Measurements from ENCODE around the gene MYH2.

MYH2 gene

GRCh38 chr17:10532026-10532425 lies 17.4 kb downstream of the MYH2 start:
- peaks cover 9% of the 10 kb centered on the region for H3K27me3 Mint-ChIP-seq
- no peaks in the 10 kb centered on the region for H3K36me3 Mint-ChIP-seq (ENCODE audit: low read depth)
- no peak for DNase-seq
- no peak overlapping the region for H3K27ac Mint-ChIP-seq
- H3K9me3 Mint-ChIP-seq: no peaks in the 10 kb centered on the region
- no peak overlapping the region for H3K4me3 Mint-ChIP-seq
- H3K4me1 Mint-ChIP-seq (ENCODE audit: low read depth): no peaks in the 10 kb centered on the region

DNA sequence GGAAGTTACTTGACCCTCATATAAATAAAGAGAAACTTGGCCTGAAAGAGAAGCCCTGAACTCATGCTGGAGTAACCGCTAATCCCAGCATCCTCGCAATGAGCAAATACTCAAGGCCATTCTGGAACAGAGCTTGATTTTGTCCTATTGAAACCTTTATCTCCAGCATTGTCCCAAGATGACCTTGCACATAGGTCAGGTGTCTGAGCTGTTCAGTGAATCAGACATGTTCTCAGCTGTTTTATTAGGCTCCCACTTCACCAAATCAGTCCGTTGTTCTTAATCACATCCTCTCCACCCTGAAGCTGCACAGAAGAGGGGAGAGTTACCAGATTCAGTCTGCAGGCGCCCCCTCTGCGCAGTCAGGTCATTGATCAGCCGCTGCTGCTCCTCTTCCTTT lies 22.0 kb downstream of the MYH2 start:
- no peaks in the 10 kb centered on the region for H3K4me1 Mint-ChIP-seq (ENCODE audit: low read depth)
- H3K36me3 Mint-ChIP-seq (ENCODE audit: low read depth): no peaks in the 10 kb centered on the region
- no peak for DNase-seq
- H3K9me3 Mint-ChIP-seq: no peaks in the 10 kb centered on the region
- H3K4me3 Mint-ChIP-seq: no peak overlapping the region
- no peak overlapping the region for H3K27ac Mint-ChIP-seq
- H3K27me3 Mint-ChIP-seq: peaks cover 6% of the 10 kb centered on the region

GRCh38 chr17:10526517-10526916 lies 22.9 kb downstream of the MYH2 start:
- DNase-seq: no peak
- no peaks in the 10 kb centered on the region for H3K36me3 Mint-ChIP-seq (ENCODE audit: low read depth)
- H3K4me3 Mint-ChIP-seq: no peak overlapping the region
- no peak overlapping the region for H3K27ac Mint-ChIP-seq
- no peaks in the 10 kb centered on the region for H3K9me3 Mint-ChIP-seq
- H3K27me3 Mint-ChIP-seq: peaks cover 3% of the 10 kb centered on the region
- no peaks in the 10 kb centered on the region for H3K4me1 Mint-ChIP-seq (ENCODE audit: low read depth)

DNA sequence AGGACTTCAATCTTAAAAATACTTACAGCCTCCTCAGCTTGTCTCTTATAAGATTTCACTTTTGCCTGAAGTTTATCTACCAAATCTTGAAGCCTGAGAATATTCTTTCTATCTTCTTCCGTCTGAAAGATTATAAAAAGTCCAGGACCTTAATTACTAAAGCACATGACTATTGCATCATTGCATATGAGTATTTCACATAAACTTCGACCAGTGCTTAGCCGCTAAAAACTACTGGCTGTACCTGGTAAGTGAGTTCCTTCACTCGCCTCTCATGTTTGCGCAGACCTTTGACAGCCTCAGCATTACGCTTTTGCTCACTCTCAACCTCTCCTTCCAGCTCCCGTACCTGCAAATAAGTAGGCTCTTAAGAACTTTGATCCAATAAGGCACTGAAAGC lies 26.4 kb downstream of the MYH2 start:
- no peak for DNase-seq
- peaks cover 3% of the 10 kb centered on the region for H3K27me3 Mint-ChIP-seq
- H3K36me3 Mint-ChIP-seq (ENCODE audit: low read depth): no peaks in the 10 kb centered on the region
- no peak overlapping the region for H3K4me3 Mint-ChIP-seq
- H3K4me1 Mint-ChIP-seq (ENCODE audit: low read depth): no peaks in the 10 kb centered on the region
- H3K27ac Mint-ChIP-seq: no peak overlapping the region
- no peaks in the 10 kb centered on the region for H3K9me3 Mint-ChIP-seq

GRCh38 chr17:10521949-10522348 lies 27.5 kb downstream of the MYH2 start:
- DNase-seq: no peak
- Mint-ChIP-seq H3K4me3 (no peak overlapping the region), H3K9me3 (no peaks in the 10 kb centered on the region), H3K27ac (no peak overlapping the region), H3K36me3 (ENCODE audit: low read depth) (no peaks in the 10 kb centered on the region), H3K4me1 (ENCODE audit: low read depth) (no peaks in the 10 kb centered on the region), H3K27me3 (peaks cover 3% of the 10 kb centered on the region)

DNA sequence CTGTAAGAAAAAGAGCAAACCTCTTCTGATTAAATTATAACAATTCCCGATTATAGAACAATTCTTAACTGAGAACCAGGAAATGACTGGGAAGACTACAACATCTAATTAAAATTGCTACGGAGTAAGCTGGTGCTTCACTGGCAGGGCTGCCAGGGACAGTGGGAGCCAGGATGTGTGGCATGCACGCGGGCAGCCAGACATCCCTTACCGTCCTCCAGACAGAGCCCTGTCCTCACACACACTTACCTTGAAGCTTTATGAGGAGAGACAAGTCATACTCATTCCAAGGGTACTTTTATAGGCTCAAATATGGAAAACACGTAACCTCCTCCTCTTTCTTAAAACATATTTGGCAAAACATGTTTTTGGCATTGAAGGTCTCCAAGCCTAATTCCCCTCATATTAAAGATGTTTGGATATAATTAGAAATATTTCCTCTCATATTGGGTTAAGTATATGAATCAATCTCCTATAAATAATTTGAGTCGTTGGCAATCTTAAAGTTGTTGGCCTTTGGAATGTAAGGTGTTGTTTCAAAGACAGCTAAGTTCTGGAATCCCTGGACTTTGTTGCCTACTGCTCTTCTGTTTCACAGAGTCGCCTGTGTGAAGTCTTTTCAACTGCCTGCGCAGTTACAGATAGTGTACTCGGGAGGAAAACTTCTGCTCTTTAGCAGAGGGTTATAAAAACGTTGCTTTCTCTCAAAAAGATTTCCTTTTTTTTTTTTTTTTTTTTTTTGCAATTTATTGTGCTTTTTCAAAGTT lies 31.0 kb downstream of the MYH2 start, which contains the start of gene MYH1:
Gene MYH1, minus strand, starts transcription at position 272 of the 767 bp plus-strand sequence. CDS start 1,900 bp downstream, outside the sequence.
- H3K4me3 Mint-ChIP-seq: no peak within 1 kb of the TSS
- H3K9me3 Mint-ChIP-seq: no peaks in the 10 kb centered on the region
- no peak within 1 kb of the TSS for H3K27ac Mint-ChIP-seq
- no peak for DNase-seq
- no peaks in the 10 kb centered on the region for H3K4me1 Mint-ChIP-seq (ENCODE audit: low read depth)
- H3K36me3 Mint-ChIP-seq (ENCODE audit: low read depth): no peaks in the 10 kb centered on the region
- peaks cover 5% of the 10 kb centered on the region for H3K27me3 Mint-ChIP-seq

DNA sequence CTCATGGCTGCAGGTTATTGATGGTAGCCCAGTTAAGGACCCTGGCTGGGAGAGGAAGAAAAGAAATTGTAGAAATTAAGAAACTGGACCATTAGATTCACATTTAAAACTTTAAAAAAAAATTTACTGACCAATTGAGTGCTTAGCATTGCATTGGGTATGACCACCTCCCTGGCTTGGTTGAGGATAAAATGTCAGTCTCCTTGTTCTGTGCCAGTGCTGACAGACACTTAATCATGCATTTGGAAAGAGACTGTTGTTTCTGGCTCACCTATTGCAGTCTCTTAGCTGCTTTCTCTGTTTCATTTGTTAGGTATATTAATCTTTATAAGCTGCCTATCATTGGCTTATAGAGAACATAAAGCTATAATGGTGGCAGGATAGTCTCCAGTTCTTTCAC lies 32.8 kb downstream of the MYH2 start:
- no peak for DNase-seq
- Mint-ChIP-seq H3K27me3 (peaks cover 5% of the 10 kb centered on the region), H3K27ac (no peak overlapping the region), H3K4me3 (no peak overlapping the region), H3K4me1 (ENCODE audit: low read depth) (no peaks in the 10 kb centered on the region), H3K36me3 (ENCODE audit: low read depth) (no peaks in the 10 kb centered on the region), H3K9me3 (no peaks in the 10 kb centered on the region)

GRCh38 chr17:10516065-10516464 lies 33.4 kb downstream of the MYH2 start:
- DNase-seq: no peak
- Mint-ChIP-seq H3K9me3 (no peaks in the 10 kb centered on the region), H3K4me3 (no peak overlapping the region), H3K36me3 (ENCODE audit: low read depth) (no peaks in the 10 kb centered on the region), H3K27ac (no peak overlapping the region), H3K4me1 (ENCODE audit: low read depth) (no peaks in the 10 kb centered on the region), H3K27me3 (peaks cover 5% of the 10 kb centered on the region)

- no peak overlapping the region for H3K4me3 Mint-ChIP-seq
- no peaks in the 10 kb centered on the region for H3K9me3 Mint-ChIP-seq
- DNase-seq: no peak
- no peaks in the 10 kb centered on the region for H3K4me1 Mint-ChIP-seq (ENCODE audit: low read depth)
- H3K27me3 Mint-ChIP-seq: peaks cover 5% of the 10 kb centered on the region
- no peak overlapping the region for H3K27ac Mint-ChIP-seq
- no peaks in the 10 kb centered on the region for H3K36me3 Mint-ChIP-seq (ENCODE audit: low read depth)
These were observed 36.0 kb downstream of the MYH2 start for GRCh38 chr17:10513299-10514067.

- H3K4me1 Mint-ChIP-seq (ENCODE audit: low read depth): no peaks in the 10 kb centered on the region
- no peak overlapping the region for H3K27ac Mint-ChIP-seq
- no peak overlapping the region for H3K4me3 Mint-ChIP-seq
- no peak for DNase-seq
- peaks cover 7% of the 10 kb centered on the region for H3K27me3 Mint-ChIP-seq
- no peaks in the 10 kb centered on the region for H3K36me3 Mint-ChIP-seq (ENCODE audit: low read depth)
- H3K9me3 Mint-ChIP-seq: no peaks in the 10 kb centered on the region
These were observed 36.6 kb downstream of the MYH2 start for GRCh38 chr17:10512856-10513255.

GRCh38 chr17:10499950-10500349 lies 49.5 kb downstream of the MYH2 start:
- Mint-ChIP-seq H3K4me1 (ENCODE audit: low read depth) (no peaks in the 10 kb centered on the region), H3K27ac (no peak overlapping the region), H3K4me3 (no peak overlapping the region), H3K9me3 (no peaks in the 10 kb centered on the region), H3K36me3 (ENCODE audit: low read depth) (no peaks in the 10 kb centered on the region), H3K27me3 (peaks cover 2% of the 10 kb centered on the region)
- DNase-seq: no peak

DNA sequence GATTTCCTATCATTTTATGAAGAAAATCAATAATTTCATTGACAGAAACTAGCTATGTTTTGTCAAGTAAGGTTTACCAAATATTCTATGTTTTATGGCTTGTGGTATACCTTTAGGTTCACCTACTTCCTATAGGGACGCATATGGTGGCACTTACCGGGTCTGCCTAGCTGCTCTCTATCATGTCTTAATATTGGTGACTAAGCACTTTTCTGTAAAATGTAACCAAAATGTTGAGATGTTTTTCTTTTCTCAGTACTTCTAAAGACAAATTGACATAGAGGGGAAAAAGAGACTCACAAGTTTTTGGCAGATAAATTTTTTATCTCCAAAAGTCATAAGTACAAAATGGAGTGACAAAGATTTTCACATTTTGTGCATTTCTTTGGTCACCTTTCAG lies 57.5 kb downstream of the MYH2 start:
- Mint-ChIP-seq H3K27ac (no peak overlapping the region), H3K4me1 (ENCODE audit: low read depth) (no peaks in the 10 kb centered on the region), H3K27me3 (peaks cover 2% of the 10 kb centered on the region), H3K36me3 (ENCODE audit: low read depth) (no peaks in the 10 kb centered on the region), H3K9me3 (peaks cover 28% of the 10 kb centered on the region), H3K4me3 (no peak overlapping the region)
- DNase-seq: no peak

DNA sequence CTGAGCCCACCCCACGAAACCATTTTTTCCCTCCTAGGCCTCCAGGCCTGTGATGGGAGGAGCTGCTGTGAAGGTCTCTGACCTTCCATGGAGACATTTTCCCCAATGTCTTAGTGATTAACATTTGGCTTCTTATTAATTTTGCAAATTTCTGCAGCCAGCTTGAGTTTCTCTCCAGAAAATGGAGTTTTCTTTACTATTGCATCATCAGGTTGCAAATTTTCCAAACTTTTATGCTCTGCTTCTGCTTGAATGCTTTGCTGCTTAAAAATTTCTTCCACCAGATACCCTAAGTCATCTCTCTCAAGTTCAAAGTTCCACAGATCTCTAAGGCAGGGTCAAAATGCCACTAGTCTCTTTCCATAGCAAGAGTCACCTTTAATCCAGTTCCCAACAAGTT lies 67.2 kb downstream of the MYH2 start:
- no peak overlapping the region for H3K4me3 Mint-ChIP-seq
- no peak overlapping the region for H3K27ac Mint-ChIP-seq
- peaks cover 30% of the 10 kb centered on the region for H3K9me3 Mint-ChIP-seq
- H3K36me3 Mint-ChIP-seq (ENCODE audit: low read depth): no peaks in the 10 kb centered on the region
- H3K4me1 Mint-ChIP-seq (ENCODE audit: low read depth): no peaks in the 10 kb centered on the region
- no peaks in the 10 kb centered on the region for H3K27me3 Mint-ChIP-seq
- no peak for DNase-seq

GRCh38 chr17:10477701-10478100 lies 71.8 kb downstream of the MYH2 start:
- DNase-seq: no peak
- no peak overlapping the region for H3K27ac Mint-ChIP-seq
- H3K4me1 Mint-ChIP-seq (ENCODE audit: low read depth): no peaks in the 10 kb centered on the region
- H3K9me3 Mint-ChIP-seq: peaks cover 4% of the 10 kb centered on the region
- H3K27me3 Mint-ChIP-seq: no peaks in the 10 kb centered on the region
- H3K36me3 Mint-ChIP-seq (ENCODE audit: low read depth): no peaks in the 10 kb centered on the region
- no peak overlapping the region for H3K4me3 Mint-ChIP-seq

GRCh38 chr17:10474536-10474935 lies 74.9 kb downstream of the MYH2 start:
- Mint-ChIP-seq H3K9me3 (no peaks in the 10 kb centered on the region), H3K36me3 (ENCODE audit: low read depth) (no peaks in the 10 kb centered on the region), H3K4me1 (ENCODE audit: low read depth) (no peaks in the 10 kb centered on the region), H3K27ac (no peak overlapping the region), H3K27me3 (no peaks in the 10 kb centered on the region), H3K4me3 (no peak overlapping the region)
- no peak for DNase-seq
